HG02840 (cell line): ENCODE measurements around the gene PKP3.
"Not testable (repeated sequence)": the region's sequence is repeated elsewhere in the genome, so short reads cannot be mapped to it uniquely, and the experiment has no call there.

Experiments used
- ATAC-seq: cut with Tn5 transposase; IDR thresholded peaks from one replicate; pipeline ENCODE4 v1.9.1; 2021; ENCODE audit warnings: mild to moderate bottlenecking, moderate library complexity, moderate number of reproducible peaks; ENCODE audit not compliant: unreplicated experiment, low FRiP score

Gene PKP3

GRCh38 chr11:394034-394857, at the start of gene PKP3:
PKP3 (plus strand) TSS chr11:394209; CDS start chr11:394293, 84 bp downstream.
- no peak for ATAC-seq

- ATAC-seq, result no peak
Observed at GRCh38 chr11:344836-345578, 49.0 kb upstream of the PKP3 start.

- no peak for ATAC-seq
Observed at GRCh38 chr11:346529-346928, 47.5 kb upstream of the PKP3 start.

- not testable (repeated sequence) for ATAC-seq
Observed at GRCh38 chr11:349270-349954, 44.6 kb upstream of the PKP3 start.

- not testable (repeated sequence) for ATAC-seq
Observed at GRCh38 chr11:350033-350722, 43.8 kb upstream of the PKP3 start.

GRCh38 chr11:350723-351255, 43.2 kb upstream of the PKP3 start:
- ATAC-seq, result no peak

GRCh38 chr11:351411-351810, 42.6 kb upstream of the PKP3 start:
- ATAC-seq, result no peak

- no peak for ATAC-seq
Observed at GRCh38 chr11:352456-353031, 41.5 kb upstream of the PKP3 start.

GRCh38 chr11:353179-353873, 40.7 kb upstream of the PKP3 start:
- no peak for ATAC-seq

- ATAC-seq, result peak; percentile 59
Observed at GRCh38 chr11:355581-356458, 38.2 kb upstream of the PKP3 start.

GRCh38 chr11:356610-357009, 37.4 kb upstream of the PKP3 start:
- ATAC-seq, result no peak

- no peak for ATAC-seq
Observed at GRCh38 chr11:357582-357981, 36.4 kb upstream of the PKP3 start.

- no peak for ATAC-seq
Observed at GRCh38 chr11:358129-358800, 35.7 kb upstream of the PKP3 start.

- no peak for ATAC-seq
Observed at GRCh38 chr11:359181-359714, 34.8 kb upstream of the PKP3 start.

- ATAC-seq, result no peak
Observed at GRCh38 chr11:360326-361280, 33.4 kb upstream of the PKP3 start.

GRCh38 chr11:362642-363442, 31.2 kb upstream of the PKP3 start:
- no peak for ATAC-seq
